ENCODE results near the gene YPEL1. TPM values are rescaled to one million over a fixed set of nuclear protein-coding genes. Genes with fewer than 3 reads are reported as not detected.

The YPEL1 gene
- total and polyA plus RNA-seq, 2 of the 13 experiments (the other 11 are each of a cell fraction or from before 2014, with no cell fraction given) = 0.33 to 2.5 TPM

- TF ChIP-seq SALL1 (CRISPR knock-in tag; IDR thresholded peaks at IDR 0.05) = peak; percentile 73
- 0 out of 2 replicates have a peak, but pooled peaks have one; percentile 21 for TF ChIP-seq ZBTB43 (CRISPR knock-in tag; conservative IDR thresholded peaks at IDR 0.05)
- TF ChIP-seq ZNF878 (CRISPR knock-in tag; IDR thresholded peaks at IDR 0.05) = peak; percentile 70; the same call in 1 of the 2 replicates
- no peak for TF ChIP-seq U2AF2 (IDR thresholded peaks at IDR 0.05; ENCODE audit: low read depth, low read length)
- TF ChIP-seq FOXA3 (CRISPR knock-in tag; IDR thresholded peaks at IDR 0.05) = peak; percentile 60
- peak; percentile 44; the same call in 1 of the 2 replicates for TF ChIP-seq ZNF292 (CRISPR knock-in tag; IDR thresholded peaks at IDR 0.05; ENCODE audit: borderline replicate concordance, low read depth)
- TF ChIP-seq NR2F1 (CRISPR knock-in tag; IDR thresholded peaks at IDR 0.05) = peak; percentile 84 to 86
- no peak for TF ChIP-seq MIER3 (CRISPR knock-in tag; IDR thresholded peaks at IDR 0.05; ENCODE audit: borderline replicate concordance)
- TF ChIP-seq RXRB (CRISPR knock-in tag; IDR thresholded peaks at IDR 0.05; ENCODE audit: borderline replicate concordance) = peak; percentile 67
- TF ChIP-seq PRDM10 (CRISPR knock-in tag; IDR thresholded peaks at IDR 0.05; ENCODE audit: low read depth) = peak; percentile 53; the same call in 1 of the 2 replicates
- TF ChIP-seq ZNF574 (CRISPR knock-in tag; IDR thresholded peaks at IDR 0.05) = peak; percentile 36; the same call in 1 of the 2 replicates
- peak; percentile 100 for TF ChIP-seq ZNF160 (CRISPR knock-in tag; IDR thresholded peaks at IDR 0.05)
- 0 out of 2 replicates have a peak, but pooled peaks have one; percentile 26 for TF ChIP-seq IKZF5 (CRISPR knock-in tag; IDR thresholded peaks at IDR 0.05)
- TF ChIP-seq HDAC2 (CRISPR knock-in tag; IDR thresholded peaks at IDR 0.05) = peak; percentile 43; the same call in 1 of the 2 replicates
- peak; percentile 51; the same call in 1 of the 2 replicates for TF ChIP-seq SOX5 (CRISPR knock-in tag; IDR thresholded peaks at IDR 0.05; ENCODE audit: borderline replicate concordance)
- no peak for TF ChIP-seq ZNF451 (CRISPR knock-in tag; IDR thresholded peaks at IDR 0.05)
- TF ChIP-seq MEIS2 (CRISPR knock-in tag; IDR thresholded peaks at IDR 0.05) = peak; percentile 71; the same call in 1 of the 2 replicates
- no peak for TF ChIP-seq CC2D1A (CRISPR knock-in tag; IDR thresholded peaks at IDR 0.05)
Measured at GRCh38 chr22:21701384-21701971, 34.1 kb downstream of the YPEL1 start (continued).

Data from HepG2 (cell line).